GM12875 (cell line): ENCODE results near the gene CDK10.
"Not testable (repeated sequence)": the region's sequence is repeated elsewhere in the genome, so short reads cannot be mapped to it uniquely, and the experiment has no call there.

ENCODE experiments used
- H3K4me3 ChIP-seq: one replicate; pipeline ENCODE4 v1.5.1; 2011; ENCODE audit warnings: low read depth, low read length, control low read depth
- CTCF ChIP-seq: IDR thresholded peaks from 2 replicates; pipeline ENCODE4 v1.5.1; 2011; ENCODE audit warnings: low read depth, mild to moderate bottlenecking, control low read depth, inconsistent platforms, low read length, moderate library complexity, borderline replicate concordance; ENCODE audit not compliant: insufficient read depth

CDK10 gene

GRCh38 chr16:89691986-89692569 lies 5.6 kb downstream of the CDK10 start:
- H3K4me3 ChIP-seq, result no peak overlapping the region
- TF ChIP-seq CTCF, result no peak

GRCh38 chr16:89693289-89693731 lies 6.8 kb downstream of the CDK10 start:
- TF ChIP-seq CTCF, result no peak
- H3K4me3 ChIP-seq, result no peak overlapping the region

- no peak overlapping the region for H3K4me3 ChIP-seq
- TF ChIP-seq CTCF, result no peak
Measured at GRCh38 chr16:89693931-89694783, 7.7 kb downstream of the CDK10 start.

- H3K4me3 ChIP-seq, result not testable (repeated sequence)
Measured at GRCh38 chr16:89694784-89695085, 8.2 kb downstream of the CDK10 start.

GRCh38 chr16:89695086-89695874 lies 8.8 kb downstream of the CDK10 start:
- no peak overlapping the region for H3K4me3 ChIP-seq
- no peak for TF ChIP-seq CTCF

- no peak overlapping the region for H3K4me3 ChIP-seq
Measured at GRCh38 chr16:89695875-89696669, 9.6 kb downstream of the CDK10 start.

More at GRCh38 chr16:89695875-89696669, 9.6 kb downstream of the CDK10 start:
- no peak for TF ChIP-seq CTCF
